ENCODE measurements around the gene GHITM. TPM values are rescaled to one million over a fixed set of nuclear protein-coding genes. Genes with fewer than 3 reads are reported as not detected.
"Not testable (repeated sequence)": the region's sequence is repeated elsewhere in the genome, so short reads cannot be mapped to it uniquely, and the experiment has no call there.

GHITM gene
- total and polyA plus RNA-seq, 4 donors: 77.2 to 195 (median 98.9) TPM

- Histone ChIP-seq H3K4me3 (ENCODE audit: low read length in 2 of 2) (no peak overlapping the region), H3K27me3 (ENCODE audit: control insufficient read depth in 1 of 2, insufficient read depth in 2 of 2, low read length in 1 of 2) (no peaks in the 10 kb centered on the region), H3K36me3 (ENCODE audit: control insufficient read depth in 1 of 2, insufficient read depth in 2 of 2, low read length in 1 of 2) (no peaks in the 10 kb centered on the region), H3K27ac (ENCODE audit: low read depth in 1 of 2, low read length in 2 of 2) (no peak overlapping the region), H3K9me3 (ENCODE audit: control insufficient read depth, low read length) (no peaks in the 10 kb centered on the region), H3K4me1 (ENCODE audit: control insufficient read depth in 1 of 2, insufficient read depth in 2 of 2, low read length in 2 of 2) (no peaks in the 10 kb centered on the region)
- intact Hi-C loops (cut with DNase I): no loop called here
- DNase-seq (no peak), ATAC-seq (ENCODE audit: low FRiP score) (no peak)
- 50 to 55% methylated on average over 13 of the region's 13 CpGs for WGBS, 2 donors
These were observed 25.1 kb upstream of the GHITM start for GRCh38 chr10:84114088-84114667.

GRCh38 chr10:84117204-84117603, 22.1 kb upstream of the GHITM start:
- WGBS, 2 donors: 91 to 98% methylated on average over 2 of the region's 2 CpGs
- H3K27me3 ChIP-seq (ENCODE audit: control insufficient read depth in 1 of 2, insufficient read depth in 2 of 2, low read length in 1 of 2); H3K4me3 ChIP-seq (ENCODE audit: low read length in 2 of 2); ATAC-seq (ENCODE audit: low FRiP score); intact Hi-C loops (cut with DNase I); H3K4me1 ChIP-seq (ENCODE audit: control insufficient read depth in 1 of 2, insufficient read depth in 2 of 2, low read length in 2 of 2); H3K36me3 ChIP-seq (ENCODE audit: control insufficient read depth in 1 of 2, insufficient read depth in 2 of 2, low read length in 1 of 2); H3K27ac ChIP-seq (ENCODE audit: low read depth in 1 of 2, low read length in 2 of 2); DNase-seq; H3K9me3 ChIP-seq (ENCODE audit: control insufficient read depth, low read length): not testable (repeated sequence)

- no peak overlapping the region for H3K27ac ChIP-seq (ENCODE audit: low read depth in 1 of 2, low read length in 2 of 2)
- no peaks in the 10 kb centered on the region for H3K27me3 ChIP-seq (ENCODE audit: control insufficient read depth in 1 of 2, insufficient read depth in 2 of 2, low read length in 1 of 2)
- H3K4me3 ChIP-seq (ENCODE audit: low read length in 2 of 2): no peak overlapping the region
- no peaks in the 10 kb centered on the region for H3K36me3 ChIP-seq (ENCODE audit: control insufficient read depth in 1 of 2, insufficient read depth in 2 of 2, low read length in 1 of 2)
- intact Hi-C loops (cut with DNase I): no loop called here
- no peaks in the 10 kb centered on the region for H3K4me1 ChIP-seq (ENCODE audit: control insufficient read depth in 1 of 2, insufficient read depth in 2 of 2, low read length in 2 of 2)
- no peaks in the 10 kb centered on the region for H3K9me3 ChIP-seq (ENCODE audit: control insufficient read depth, low read length)
- DNase-seq: no peak
- no peak for ATAC-seq (ENCODE audit: low FRiP score)
- 13 to 15% methylated on average over 2 of the region's 2 CpGs for WGBS, 2 donors
These were observed 21.5 kb upstream of the GHITM start for GRCh38 chr10:84117686-84118394.

GRCh38 chr10:84118395-84119006, 20.8 kb upstream of the GHITM start:
- 66 to 69% methylated on average over 12 of the region's 12 CpGs for WGBS, 2 donors
- ATAC-seq (ENCODE audit: low FRiP score) (no peak), DNase-seq (no peak)
- intact Hi-C loops (cut with DNase I): no loop called here
- Histone ChIP-seq H3K9me3 (ENCODE audit: control insufficient read depth, low read length) (no peaks in the 10 kb centered on the region), H3K4me3 (ENCODE audit: low read length in 2 of 2) (no peak overlapping the region), H3K27me3 (ENCODE audit: control insufficient read depth in 1 of 2, insufficient read depth in 2 of 2, low read length in 1 of 2) (no peaks in the 10 kb centered on the region), H3K4me1 (ENCODE audit: control insufficient read depth in 1 of 2, insufficient read depth in 2 of 2, low read length in 2 of 2) (no peaks in the 10 kb centered on the region), H3K27ac (ENCODE audit: low read depth in 1 of 2, low read length in 2 of 2) (no peak overlapping the region), H3K36me3 (ENCODE audit: control insufficient read depth in 1 of 2, insufficient read depth in 2 of 2, low read length in 1 of 2) (no peaks in the 10 kb centered on the region)

GRCh38 chr10:84123362-84123761, 15.9 kb upstream of the GHITM start:
- Histone ChIP-seq H3K36me3 (ENCODE audit: control insufficient read depth in 1 of 2, insufficient read depth in 2 of 2, low read length in 1 of 2) (no peaks in the 10 kb centered on the region), H3K4me1 (ENCODE audit: control insufficient read depth in 1 of 2, insufficient read depth in 2 of 2, low read length in 2 of 2) (no peaks in the 10 kb centered on the region), H3K4me3 (ENCODE audit: low read length in 2 of 2) (no peak overlapping the region), H3K27ac (ENCODE audit: low read depth in 1 of 2, low read length in 2 of 2) (no peak overlapping the region), H3K27me3 (ENCODE audit: control insufficient read depth in 1 of 2, insufficient read depth in 2 of 2, low read length in 1 of 2) (peaks cover 0 to 4% of the 10 kb centered on the region in 2 donors), H3K9me3 (ENCODE audit: control insufficient read depth, low read length) (peaks cover 14% of the 10 kb centered on the region)
- 94% methylated on average over 1 of the region's 1 CpG for WGBS, 2 donors
- no peak for DNase-seq
- ATAC-seq (ENCODE audit: low FRiP score): no peak
- intact Hi-C loops (cut with DNase I): no loop called here

GRCh38 chr10:84125910-84126784, 13.2 kb upstream of the GHITM start:
- WGBS, 2 donors: 77 to 80% methylated on average over 10 of the region's 10 CpGs
- intact Hi-C loops (cut with DNase I); H3K36me3 ChIP-seq (ENCODE audit: control insufficient read depth in 1 of 2, insufficient read depth in 2 of 2, low read length in 1 of 2); DNase-seq; H3K27ac ChIP-seq (ENCODE audit: low read depth in 1 of 2, low read length in 2 of 2); H3K4me3 ChIP-seq (ENCODE audit: low read length in 2 of 2); H3K27me3 ChIP-seq (ENCODE audit: control insufficient read depth in 1 of 2, insufficient read depth in 2 of 2, low read length in 1 of 2); ATAC-seq (ENCODE audit: low FRiP score); H3K4me1 ChIP-seq (ENCODE audit: control insufficient read depth in 1 of 2, insufficient read depth in 2 of 2, low read length in 2 of 2): not testable (repeated sequence)
- peaks cover 14% of the 10 kb centered on the region for H3K9me3 ChIP-seq (ENCODE audit: control insufficient read depth, low read length)

GRCh38 chr10:84126785-84127167, 12.5 kb upstream of the GHITM start:
- intact Hi-C loops (cut with DNase I): no loop called here
- Histone ChIP-seq H3K9me3 (ENCODE audit: control insufficient read depth, low read length) (peaks cover 14% of the 10 kb centered on the region), H3K36me3 (ENCODE audit: control insufficient read depth in 1 of 2, insufficient read depth in 2 of 2, low read length in 1 of 2) (no peaks in the 10 kb centered on the region), H3K27ac (ENCODE audit: low read depth in 1 of 2, low read length in 2 of 2) (no peak overlapping the region), H3K27me3 (ENCODE audit: control insufficient read depth in 1 of 2, insufficient read depth in 2 of 2, low read length in 1 of 2) (peaks cover 0 to 4% of the 10 kb centered on the region in 2 donors), H3K4me1 (ENCODE audit: control insufficient read depth in 1 of 2, insufficient read depth in 2 of 2, low read length in 2 of 2) (no peaks in the 10 kb centered on the region), H3K4me3 (ENCODE audit: low read length in 2 of 2) (no peak overlapping the region)
- ATAC-seq (ENCODE audit: low FRiP score) (no peak), DNase-seq (no peak)
- WGBS, 2 donors: 77 to 81% methylated on average over 1 of the region's 1 CpG

- ATAC-seq (ENCODE audit: low FRiP score) (no peak), DNase-seq (no peak)
- no peaks in the 10 kb centered on the region for H3K27me3 ChIP-seq (ENCODE audit: control insufficient read depth in 1 of 2, insufficient read depth in 2 of 2, low read length in 1 of 2)
- H3K9me3 ChIP-seq (ENCODE audit: control insufficient read depth, low read length): no peaks in the 10 kb centered on the region
- H3K4me1 ChIP-seq (ENCODE audit: control insufficient read depth in 1 of 2, insufficient read depth in 2 of 2, low read length in 2 of 2): peaks cover 0 to 3% of the 10 kb centered on the region in 2 donors
- H3K27ac ChIP-seq (ENCODE audit: low read depth in 1 of 2, low read length in 2 of 2): no peak overlapping the region
- WGBS, 2 donors: 61 to 68% methylated on average over 2 of the region's 2 CpGs
- no peaks in the 10 kb centered on the region for H3K36me3 ChIP-seq (ENCODE audit: control insufficient read depth in 1 of 2, insufficient read depth in 2 of 2, low read length in 1 of 2)
- intact Hi-C loops (cut with DNase I): no loop called here
- H3K4me3 ChIP-seq (ENCODE audit: low read length in 2 of 2): no peak overlapping the region
These were observed 3.5 kb upstream of the GHITM start for GRCh38 chr10:84135836-84136235.

All from aorta (tissue), 5 donors.